ENCODE measurements around the gene DYNC1LI1. TPM values are rescaled to one million over a fixed set of nuclear protein-coding genes. Genes with fewer than 3 reads are reported as not detected.
A peak's percentile ranks its signal among the peaks of the same experiment; 100 is the strongest.

Gene DYNC1LI1
- total and polyA plus RNA-seq, 2 experiments from 2014 or later = 45.1 to 48.0 TPM

DNA sequence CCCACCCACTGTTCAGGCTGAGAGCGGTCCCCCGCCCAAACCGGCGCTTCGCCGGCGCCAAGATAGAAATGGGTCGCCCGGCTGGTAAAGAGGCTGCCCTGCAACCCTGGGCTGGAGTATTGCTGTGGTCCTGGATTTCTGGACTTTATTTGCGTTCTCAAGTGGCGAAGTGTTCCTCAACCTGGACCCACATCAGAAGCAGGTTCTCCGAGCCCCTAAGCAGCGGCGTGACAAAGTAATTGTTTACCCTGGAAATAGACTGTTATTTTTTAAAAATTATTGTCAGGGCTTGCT, 481 bp upstream of the DYNC1LI1 start:
- ATAC-seq = peak; percentile 62
- H3K27ac Mint-ChIP-seq = peak overlapping the region; percentile 97
- peaks cover 23% of the 10 kb centered on the region for H3K4me1 Mint-ChIP-seq
- peaks cover 8% of the 10 kb centered on the region for H3K36me3 Mint-ChIP-seq (ENCODE audit: low read depth)
- peaks cover 2% of the 10 kb centered on the region; the same call in 1 of the 2 replicates for H3F3A ChIP-seq (replicated peaks; ENCODE audit: low read depth)
- no peaks in the 10 kb centered on the region for H3K9me3 Mint-ChIP-seq
- no peaks in the 10 kb centered on the region; the same call in 1 of the 2 replicates for H3K36me3 ChIP-seq (ENCODE audit: insufficient read depth)
- peak overlapping the region; percentile 10; the same call in 1 of the 2 replicates for H2AFZ ChIP-seq
- peak overlapping the region; percentile 64 for H3K4me3 ChIP-seq
- H4K20me1 ChIP-seq (replicated peaks; ENCODE audit: insufficient read depth) = peaks cover 33% of the 10 kb centered on the region
- TF ChIP-seq CREB1 (CRISPR knock-in tag; IDR thresholded peaks at IDR 0.05; ENCODE audit: low read depth) = no peak
- peaks cover 57% of the 10 kb centered on the region for H3K79me2 ChIP-seq (replicated peaks; ENCODE audit: insufficient read depth)
- H3K9me2 ChIP-seq (ENCODE audit: insufficient read depth) = 0 out of 2 replicates have a peak, but pooled peaks cover 2% of the 10 kb centered on the region
- no peak for DNase-seq (ENCODE audit: low spot score)
- peak overlapping the region; percentile 92 for H3K4me3 Mint-ChIP-seq
- peaks cover 29% of the 10 kb centered on the region for H3K4me1 ChIP-seq (ENCODE audit: insufficient read depth)
- H3K27me3 ChIP-seq (ENCODE audit: insufficient read depth) = no peaks in the 10 kb centered on the region
- peak overlapping the region; percentile 98 for H3K27ac ChIP-seq (ENCODE audit: low read depth)
- no peaks in the 10 kb centered on the region for H3K27me3 Mint-ChIP-seq (ENCODE audit: insufficient read depth, low read depth, poor library complexity)
- peak overlapping the region; percentile 88 for H3K4me2 ChIP-seq

- Histone ChIP-seq H3K27me3 (ENCODE audit: insufficient read depth) (no peaks in the 10 kb centered on the region), H4K20me1 (replicated peaks; ENCODE audit: insufficient read depth) (peaks cover 41% of the 10 kb centered on the region), H3F3A (replicated peaks; ENCODE audit: low read depth) (peaks cover 2% of the 10 kb centered on the region; the same call in 1 of the 2 replicates), H3K4me1 (ENCODE audit: insufficient read depth) (peaks cover 29% of the 10 kb centered on the region), H2AFZ (peak overlapping the region; percentile 85; the same call in 1 of the 2 replicates), H3K4me3 (peak overlapping the region; percentile 64), H3K36me3 (ENCODE audit: insufficient read depth) (no peaks in the 10 kb centered on the region; the same call in 1 of the 2 replicates), H3K9me2 (ENCODE audit: insufficient read depth) (no peaks in the 10 kb centered on the region), H3K79me2 (replicated peaks; ENCODE audit: insufficient read depth) (peaks cover 70% of the 10 kb centered on the region), H3K4me2 (peak overlapping the region; percentile 88), H3K27ac (ENCODE audit: low read depth) (peak overlapping the region; percentile 98)
- no peaks in the 10 kb centered on the region for H3K9me3 Mint-ChIP-seq
- no peaks in the 10 kb centered on the region for H3K27me3 Mint-ChIP-seq (ENCODE audit: insufficient read depth, low read depth, poor library complexity)
- peak; percentile 63 for TF ChIP-seq POLR2AphosphoS5 (IDR thresholded peaks at IDR 0.05; ENCODE audit: low read depth)
- TF ChIP-seq CREB1 (CRISPR knock-in tag; IDR thresholded peaks at IDR 0.05; ENCODE audit: low read depth) = peak; percentile 9; the same call in 1 of the 2 replicates
- TF ChIP-seq ZNF114 (CRISPR knock-in tag; IDR thresholded peaks at IDR 0.05) = no peak
- ATAC-seq (peak; percentile 87), DNase-seq (ENCODE audit: low spot score) (peak; percentile 93)
- H3K27ac Mint-ChIP-seq = peak overlapping the region; percentile 89
- H3K4me3 Mint-ChIP-seq = peak overlapping the region; percentile 92
- peaks cover 23% of the 10 kb centered on the region for H3K4me1 Mint-ChIP-seq
- H3K36me3 Mint-ChIP-seq (ENCODE audit: low read depth) = peaks cover 13% of the 10 kb centered on the region
Measured at GRCh38 chr3:32569540-32570420, 878 bp downstream of the DYNC1LI1 start.

- no peaks in the 10 kb centered on the region for H3K27me3 Mint-ChIP-seq (ENCODE audit: insufficient read depth, low read depth, poor library complexity)
- TF ChIP-seq ZNF114 (CRISPR knock-in tag; IDR thresholded peaks at IDR 0.05) (no peak), EZH2phosphoT487 (IDR thresholded peaks at IDR 0.05; ENCODE audit: unreplicated experiment) (no peak), REST (IDR thresholded peaks at IDR 0.05; ENCODE audit: unreplicated experiment) (no peak), CREB1 (CRISPR knock-in tag; IDR thresholded peaks at IDR 0.05; ENCODE audit: low read depth) (no peak), NANOG (IDR thresholded peaks at IDR 0.05; ENCODE audit: borderline replicate concordance) (no peak), EZH2 (IDR thresholded peaks at IDR 0.05; ENCODE audit: low read depth, unreplicated experiment) (no peak), ZNF331 (CRISPR knock-in tag; IDR thresholded peaks at IDR 0.05; ENCODE audit: low read depth) (no peak)
- TF ChIP-seq, protein P1, sequence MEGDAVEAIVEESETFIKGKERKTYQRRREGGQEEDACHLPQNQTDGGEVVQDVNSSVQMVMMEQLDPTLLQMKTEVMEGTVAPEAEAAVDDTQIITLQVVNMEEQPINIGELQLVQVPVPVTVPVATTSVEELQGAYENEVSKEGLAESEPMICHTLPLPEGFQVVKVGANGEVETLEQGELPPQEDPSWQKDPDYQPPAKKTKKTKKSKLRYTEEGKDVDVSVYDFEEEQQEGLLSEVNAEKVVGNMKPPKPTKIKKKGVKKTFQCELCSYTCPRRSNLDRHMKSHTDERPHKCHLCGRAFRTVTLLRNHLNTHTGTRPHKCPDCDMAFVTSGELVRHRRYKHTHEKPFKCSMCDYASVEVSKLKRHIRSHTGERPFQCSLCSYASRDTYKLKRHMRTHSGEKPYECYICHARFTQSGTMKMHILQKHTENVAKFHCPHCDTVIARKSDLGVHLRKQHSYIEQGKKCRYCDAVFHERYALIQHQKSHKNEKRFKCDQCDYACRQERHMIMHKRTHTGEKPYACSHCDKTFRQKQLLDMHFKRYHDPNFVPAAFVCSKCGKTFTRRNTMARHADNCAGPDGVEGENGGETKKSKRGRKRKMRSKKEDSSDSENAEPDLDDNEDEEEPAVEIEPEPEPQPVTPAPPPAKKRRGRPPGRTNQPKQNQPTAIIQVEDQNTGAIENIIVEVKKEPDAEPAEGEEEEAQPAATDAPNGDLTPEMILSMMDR (conservative IDR thresholded peaks at IDR 0.05; ENCODE audit: low read depth in 2 of 2) = no peak
- TF ChIP-seq, protein P2, sequence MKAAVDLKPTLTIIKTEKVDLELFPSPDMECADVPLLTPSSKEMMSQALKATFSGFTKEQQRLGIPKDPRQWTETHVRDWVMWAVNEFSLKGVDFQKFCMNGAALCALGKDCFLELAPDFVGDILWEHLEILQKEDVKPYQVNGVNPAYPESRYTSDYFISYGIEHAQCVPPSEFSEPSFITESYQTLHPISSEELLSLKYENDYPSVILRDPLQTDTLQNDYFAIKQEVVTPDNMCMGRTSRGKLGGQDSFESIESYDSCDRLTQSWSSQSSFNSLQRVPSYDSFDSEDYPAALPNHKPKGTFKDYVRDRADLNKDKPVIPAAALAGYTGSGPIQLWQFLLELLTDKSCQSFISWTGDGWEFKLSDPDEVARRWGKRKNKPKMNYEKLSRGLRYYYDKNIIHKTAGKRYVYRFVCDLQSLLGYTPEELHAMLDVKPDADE (IDR thresholded peaks at IDR 0.05) = no peak
Measured at GRCh38 chr3:32568953-32569352, 1.7 kb downstream of the DYNC1LI1 start.

More at GRCh38 chr3:32568953-32569352, 1.7 kb downstream of the DYNC1LI1 start:
- Histone ChIP-seq H3K4me1 (ENCODE audit: insufficient read depth) (peaks cover 29% of the 10 kb centered on the region), H2AFZ (no peak overlapping the region), H3K4me3 (peak overlapping the region; percentile 64), H3K79me2 (replicated peaks; ENCODE audit: insufficient read depth) (peaks cover 79% of the 10 kb centered on the region), H4K20me1 (replicated peaks; ENCODE audit: insufficient read depth) (peaks cover 41% of the 10 kb centered on the region), H3K36me3 (ENCODE audit: insufficient read depth) (no peaks in the 10 kb centered on the region; the same call in 1 of the 2 replicates), H3K27me3 (ENCODE audit: insufficient read depth) (no peaks in the 10 kb centered on the region), H3K4me2 (peak overlapping the region; percentile 88), H3K27ac (ENCODE audit: low read depth) (no peak overlapping the region), H3K9me2 (ENCODE audit: insufficient read depth) (no peaks in the 10 kb centered on the region), H3F3A (replicated peaks; ENCODE audit: low read depth) (peaks cover 2% of the 10 kb centered on the region; the same call in 1 of the 2 replicates)
- Mint-ChIP-seq H3K9me3 (no peaks in the 10 kb centered on the region), H3K27ac (no peak overlapping the region), H3K4me3 (peak overlapping the region; percentile 92), H3K36me3 (ENCODE audit: low read depth) (peaks cover 13% of the 10 kb centered on the region), H3K4me1 (peaks cover 23% of the 10 kb centered on the region)
- no peak for DNase-seq (ENCODE audit: low spot score)
- no peak for ATAC-seq

Data from GM23338 (cell line).